Measurements from ENCODE around the gene DPY19L3.

DNA sequence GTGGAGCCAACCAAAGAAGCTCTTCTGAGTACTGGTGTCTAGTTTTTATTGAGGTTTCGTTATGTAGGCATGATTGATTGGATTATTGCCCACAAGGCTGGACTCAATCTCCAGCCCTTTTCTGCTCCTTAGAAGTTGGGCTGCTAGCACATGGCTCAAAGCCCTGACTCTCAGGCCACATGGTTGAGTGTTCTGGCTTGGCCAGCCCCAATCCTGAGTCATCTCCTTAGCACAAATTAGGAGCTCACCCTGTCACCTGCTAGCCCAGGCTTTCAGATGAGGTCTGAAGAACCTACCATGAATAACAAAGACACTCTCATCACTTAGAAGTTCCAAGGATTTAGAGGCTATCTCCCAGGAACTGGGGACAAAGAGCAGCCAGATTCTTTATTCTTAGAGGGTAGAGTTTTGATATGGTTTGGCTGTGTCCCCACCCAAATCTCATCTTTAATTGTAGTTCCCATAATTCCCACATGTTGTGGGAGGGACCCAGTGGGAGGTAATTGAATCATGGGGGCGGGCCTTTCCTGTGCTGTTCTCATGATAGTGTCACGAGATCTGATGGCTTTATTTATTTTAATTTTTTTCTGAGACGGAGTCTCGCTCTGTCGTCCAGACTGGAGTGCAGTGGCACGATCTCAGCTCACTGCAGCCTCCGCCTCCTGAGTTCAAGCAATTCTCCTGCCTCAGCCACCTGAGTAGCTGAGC lies 11.3 kb downstream of the DPY19L3 start:
- TF ChIP-seq CTCF (IDR thresholded peaks at IDR 0.05; ENCODE audit: low read depth, low read length, poor library complexity, severe bottlenecking) (no peak), EZH2phosphoT487 (IDR thresholded peaks at IDR 0.05; ENCODE audit: borderline replicate concordance, low read length) (no peak)

Measured in DOHH2 (cell line).